Measurements from ENCODE around the gene ZNF490.

Gene ZNF490
- 6.2 to 12.4 (median 11.2) reads per million in 3 donors for total RNA-seq

GRCh38 chr19:12610540-12611360, at the start of gene ZNF490, which contains the start of gene ZNF791:
ZNF490 (minus strand) TSS chr19:12610813; CDS start chr19:12610680, 133 bp downstream.
ZNF791 (plus strand) TSS chr19:12610920; CDS start chr19:12611080, 160 bp downstream.
- peak; percentile 91 to 95 (median 93) for DNase-seq
- Histone ChIP-seq H3K36me3 (ENCODE audit: control insufficient read depth, insufficient read depth, low read length) (no peaks in the 10 kb centered on the region), H3K4me3 (ENCODE audit: insufficient read depth, low read depth, low read length, poor library complexity, severe bottlenecking) (peak within 1 kb of the TSS; percentile 76), H3K4me1 (ENCODE audit: control insufficient read depth, insufficient read depth, low read length, poor library complexity, severe bottlenecking) (peaks cover 25% of the 10 kb centered on the region), H3K9me3 (ENCODE audit: control insufficient read depth, low read length) (no peaks in the 10 kb centered on the region), H3K27me3 (replicated peaks; ENCODE audit: control insufficient read depth, insufficient read depth, low read length, poor library complexity, severe bottlenecking) (no peaks in the 10 kb centered on the region), H3K27ac (ENCODE audit: insufficient read depth, low read length, poor library complexity, severe bottlenecking) (peak within 1 kb of the TSS; percentile 87)

DNA sequence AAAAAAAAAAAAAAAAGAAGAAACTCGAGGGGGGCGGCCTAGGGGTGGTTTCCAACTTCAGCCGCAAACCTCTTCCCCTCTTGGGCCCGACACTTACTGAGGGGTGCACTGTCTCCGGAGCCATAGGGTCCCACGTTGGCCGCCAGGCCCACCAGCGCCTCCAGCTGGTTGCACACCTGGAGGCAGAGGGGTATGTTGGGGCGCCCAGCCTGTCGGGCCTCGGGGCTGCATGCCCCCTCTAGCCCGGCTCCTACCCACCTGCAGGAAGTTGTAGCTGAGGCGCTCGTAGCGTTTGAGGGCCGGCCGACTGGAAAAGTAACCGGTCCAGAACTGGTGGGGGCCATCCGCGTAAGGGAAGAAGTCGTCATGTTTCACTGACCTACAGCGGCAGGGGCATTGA, 47.4 kb upstream of the ZNF490 start:
- H3K36me3 ChIP-seq (ENCODE audit: control insufficient read depth, insufficient read depth, low read length), result peaks cover 60% of the 10 kb centered on the region

DNA sequence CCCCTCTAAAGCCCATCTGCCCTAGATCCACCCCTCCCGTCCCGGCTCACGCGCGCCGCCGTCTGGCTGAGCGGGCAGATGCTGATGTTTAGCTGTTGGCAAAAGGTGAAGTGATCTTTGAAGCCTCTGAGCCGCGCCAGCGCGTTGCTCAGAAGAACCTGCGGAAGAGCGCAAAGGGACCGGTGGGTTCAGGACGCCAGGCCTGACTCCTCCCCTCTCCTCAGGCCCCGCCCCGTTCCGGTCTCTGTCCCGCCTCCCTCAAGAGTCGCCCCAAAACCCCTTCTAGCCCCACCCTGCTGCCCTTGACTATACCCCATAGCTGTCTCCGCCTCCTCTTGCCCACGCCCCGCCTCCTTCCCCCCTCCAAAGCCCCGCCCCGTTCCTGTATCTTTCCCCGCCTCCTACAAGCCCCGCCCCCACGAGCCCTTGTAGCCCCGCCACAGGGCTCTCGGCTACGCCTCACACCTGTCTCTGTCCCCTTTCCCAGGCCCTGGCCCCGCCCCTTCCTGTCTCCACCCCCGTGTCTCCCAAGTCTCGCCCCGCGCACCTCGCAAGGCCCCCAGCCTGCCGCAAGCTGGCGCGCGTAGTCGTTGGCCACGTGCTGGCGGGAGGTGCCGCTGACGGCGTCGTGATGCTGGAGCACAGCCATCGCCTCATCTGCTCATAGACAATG, 46.4 kb upstream of the ZNF490 start:
- H3K27ac ChIP-seq (ENCODE audit: insufficient read depth, low read length, poor library complexity, severe bottlenecking), result no peak overlapping the region
- H3K27me3 ChIP-seq (replicated peaks; ENCODE audit: control insufficient read depth, insufficient read depth, low read length, poor library complexity, severe bottlenecking), result no peaks in the 10 kb centered on the region
- no peaks in the 10 kb centered on the region for H3K4me1 ChIP-seq (ENCODE audit: control insufficient read depth, insufficient read depth, low read length, poor library complexity, severe bottlenecking)
- H3K4me3 ChIP-seq (ENCODE audit: insufficient read depth, low read depth, low read length, poor library complexity, severe bottlenecking), result no peak overlapping the region
- no peak for DNase-seq
- peaks cover 58% of the 10 kb centered on the region for H3K36me3 ChIP-seq (ENCODE audit: control insufficient read depth, insufficient read depth, low read length)
- no peaks in the 10 kb centered on the region for H3K9me3 ChIP-seq (ENCODE audit: control insufficient read depth, low read length)

More for the DNA sequence above, 47.4 kb upstream of the ZNF490 start:
- Histone ChIP-seq H3K4me1 (ENCODE audit: control insufficient read depth, insufficient read depth, low read length, poor library complexity, severe bottlenecking) (no peaks in the 10 kb centered on the region), H3K4me3 (ENCODE audit: insufficient read depth, low read depth, low read length, poor library complexity, severe bottlenecking) (no peak overlapping the region), H3K27ac (ENCODE audit: insufficient read depth, low read length, poor library complexity, severe bottlenecking) (no peak overlapping the region), H3K9me3 (ENCODE audit: control insufficient read depth, low read length) (no peaks in the 10 kb centered on the region), H3K27me3 (replicated peaks; ENCODE audit: control insufficient read depth, insufficient read depth, low read length, poor library complexity, severe bottlenecking) (no peaks in the 10 kb centered on the region)
- DNase-seq, result no peak

GRCh38 chr19:12655546-12655945, 44.9 kb upstream of the ZNF490 start:
- DNase-seq, result no peak
- Histone ChIP-seq H3K9me3 (ENCODE audit: control insufficient read depth, low read length) (no peaks in the 10 kb centered on the region), H3K4me1 (ENCODE audit: control insufficient read depth, insufficient read depth, low read length, poor library complexity, severe bottlenecking) (no peaks in the 10 kb centered on the region), H3K27me3 (replicated peaks; ENCODE audit: control insufficient read depth, insufficient read depth, low read length, poor library complexity, severe bottlenecking) (no peaks in the 10 kb centered on the region), H3K36me3 (ENCODE audit: control insufficient read depth, insufficient read depth, low read length) (peaks cover 48% of the 10 kb centered on the region), H3K27ac (ENCODE audit: insufficient read depth, low read length, poor library complexity, severe bottlenecking) (no peak overlapping the region), H3K4me3 (ENCODE audit: insufficient read depth, low read depth, low read length, poor library complexity, severe bottlenecking) (no peak overlapping the region)

- H3K27ac ChIP-seq (ENCODE audit: insufficient read depth, low read length, poor library complexity, severe bottlenecking), result no peak overlapping the region
Observed at GRCh38 chr19:12652219-12652618, 41.6 kb upstream of the ZNF490 start.

GRCh38 chr19:12649941-12650340, 39.3 kb upstream of the ZNF490 start:
- Histone ChIP-seq H3K27me3 (replicated peaks; ENCODE audit: control insufficient read depth, insufficient read depth, low read length, poor library complexity, severe bottlenecking) (no peaks in the 10 kb centered on the region), H3K4me3 (ENCODE audit: insufficient read depth, low read depth, low read length, poor library complexity, severe bottlenecking) (no peak overlapping the region), H3K36me3 (ENCODE audit: control insufficient read depth, insufficient read depth, low read length) (peaks cover 13% of the 10 kb centered on the region), H3K4me1 (ENCODE audit: control insufficient read depth, insufficient read depth, low read length, poor library complexity, severe bottlenecking) (no peaks in the 10 kb centered on the region), H3K9me3 (ENCODE audit: control insufficient read depth, low read length) (no peaks in the 10 kb centered on the region), H3K27ac (ENCODE audit: insufficient read depth, low read length, poor library complexity, severe bottlenecking) (no peak overlapping the region)
- DNase-seq, result no peak

More at GRCh38 chr19:12652219-12652618, 41.6 kb upstream of the ZNF490 start:
- Histone ChIP-seq H3K9me3 (ENCODE audit: control insufficient read depth, low read length) (no peaks in the 10 kb centered on the region), H3K27me3 (replicated peaks; ENCODE audit: control insufficient read depth, insufficient read depth, low read length, poor library complexity, severe bottlenecking) (no peaks in the 10 kb centered on the region), H3K4me3 (ENCODE audit: insufficient read depth, low read depth, low read length, poor library complexity, severe bottlenecking) (no peak overlapping the region), H3K36me3 (ENCODE audit: control insufficient read depth, insufficient read depth, low read length) (peaks cover 36% of the 10 kb centered on the region), H3K4me1 (ENCODE audit: control insufficient read depth, insufficient read depth, low read length, poor library complexity, severe bottlenecking) (no peaks in the 10 kb centered on the region)
- no peak for DNase-seq

DNA sequence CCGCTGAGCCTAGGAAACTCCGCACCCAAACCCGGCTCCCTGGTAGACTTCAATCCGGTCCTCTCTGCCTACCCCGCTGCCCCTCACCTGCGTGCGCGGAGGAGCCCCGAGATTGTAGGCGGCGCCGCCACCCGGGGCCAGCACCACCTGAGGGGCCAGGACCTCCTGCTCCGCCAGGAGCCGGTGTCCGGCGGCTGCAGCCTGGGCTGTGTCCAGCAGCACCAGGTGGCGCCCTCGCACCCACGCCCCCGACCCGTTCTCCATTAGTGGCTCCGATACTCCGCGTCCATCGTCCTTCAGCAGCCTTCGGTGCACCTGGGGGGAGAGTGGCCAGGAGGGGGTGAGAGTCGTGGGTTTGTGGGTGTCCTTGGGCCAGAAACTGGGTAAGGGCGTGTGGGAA, 37.5 kb upstream of the ZNF490 start:
- Histone ChIP-seq H3K4me3 (ENCODE audit: insufficient read depth, low read depth, low read length, poor library complexity, severe bottlenecking) (no peak overlapping the region), H3K27ac (ENCODE audit: insufficient read depth, low read length, poor library complexity, severe bottlenecking) (no peak overlapping the region), H3K9me3 (ENCODE audit: control insufficient read depth, low read length) (no peaks in the 10 kb centered on the region), H3K27me3 (replicated peaks; ENCODE audit: control insufficient read depth, insufficient read depth, low read length, poor library complexity, severe bottlenecking) (no peaks in the 10 kb centered on the region), H3K36me3 (ENCODE audit: control insufficient read depth, insufficient read depth, low read length) (peaks cover 6% of the 10 kb centered on the region), H3K4me1 (ENCODE audit: control insufficient read depth, insufficient read depth, low read length, poor library complexity, severe bottlenecking) (no peaks in the 10 kb centered on the region)
- no peak for DNase-seq

DNA sequence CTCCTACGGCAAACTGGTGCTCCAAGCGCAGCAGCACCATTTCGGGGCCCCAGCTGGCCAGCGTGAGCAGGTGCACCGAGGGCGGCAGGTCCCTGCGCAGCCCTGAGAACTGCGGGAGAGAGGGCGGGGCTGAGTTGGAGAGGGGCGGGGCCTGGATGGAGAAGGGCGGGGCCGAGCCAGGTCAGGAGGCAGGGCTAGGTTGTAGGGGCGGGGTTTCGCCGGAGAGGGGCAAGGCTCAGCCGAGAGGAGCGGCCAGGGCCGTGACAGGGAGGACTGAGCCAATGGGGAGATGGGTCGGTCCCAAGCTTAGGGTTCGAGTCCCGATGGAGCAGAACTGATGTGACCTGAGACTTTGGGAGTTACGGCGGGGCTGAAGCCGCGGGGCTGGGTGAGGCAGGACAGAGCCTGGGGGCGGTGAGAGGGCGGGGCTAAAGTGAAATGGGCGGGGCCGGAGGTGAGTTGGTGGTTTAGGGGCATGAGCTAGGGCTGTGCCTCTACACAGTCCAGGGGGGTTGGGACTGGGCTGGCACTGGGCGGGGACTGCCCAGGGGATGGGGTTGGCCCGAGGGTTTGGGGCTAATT, 37.0 kb upstream of the ZNF490 start:
- Histone ChIP-seq H3K9me3 (ENCODE audit: control insufficient read depth, low read length) (no peaks in the 10 kb centered on the region), H3K27me3 (replicated peaks; ENCODE audit: control insufficient read depth, insufficient read depth, low read length, poor library complexity, severe bottlenecking) (no peaks in the 10 kb centered on the region), H3K27ac (ENCODE audit: insufficient read depth, low read length, poor library complexity, severe bottlenecking) (no peak overlapping the region), H3K4me1 (ENCODE audit: control insufficient read depth, insufficient read depth, low read length, poor library complexity, severe bottlenecking) (no peaks in the 10 kb centered on the region), H3K36me3 (ENCODE audit: control insufficient read depth, insufficient read depth, low read length) (peaks cover 6% of the 10 kb centered on the region), H3K4me3 (ENCODE audit: insufficient read depth, low read depth, low read length, poor library complexity, severe bottlenecking) (no peak overlapping the region)
- no peak for DNase-seq

- H3K27me3 ChIP-seq (replicated peaks; ENCODE audit: control insufficient read depth, insufficient read depth, low read length, poor library complexity, severe bottlenecking), result no peaks in the 10 kb centered on the region
- H3K4me1 ChIP-seq (ENCODE audit: control insufficient read depth, insufficient read depth, low read length, poor library complexity, severe bottlenecking), result no peaks in the 10 kb centered on the region
- no peaks in the 10 kb centered on the region for H3K9me3 ChIP-seq (ENCODE audit: control insufficient read depth, low read length)
- H3K27ac ChIP-seq (ENCODE audit: insufficient read depth, low read length, poor library complexity, severe bottlenecking), result no peak overlapping the region
- H3K36me3 ChIP-seq (ENCODE audit: control insufficient read depth, insufficient read depth, low read length), result peaks cover 3% of the 10 kb centered on the region
- no peak for DNase-seq
- H3K4me3 ChIP-seq (ENCODE audit: insufficient read depth, low read depth, low read length, poor library complexity, severe bottlenecking), result no peak overlapping the region
Observed at GRCh38 chr19:12647047-12647446, 36.4 kb upstream of the ZNF490 start.

DNA sequence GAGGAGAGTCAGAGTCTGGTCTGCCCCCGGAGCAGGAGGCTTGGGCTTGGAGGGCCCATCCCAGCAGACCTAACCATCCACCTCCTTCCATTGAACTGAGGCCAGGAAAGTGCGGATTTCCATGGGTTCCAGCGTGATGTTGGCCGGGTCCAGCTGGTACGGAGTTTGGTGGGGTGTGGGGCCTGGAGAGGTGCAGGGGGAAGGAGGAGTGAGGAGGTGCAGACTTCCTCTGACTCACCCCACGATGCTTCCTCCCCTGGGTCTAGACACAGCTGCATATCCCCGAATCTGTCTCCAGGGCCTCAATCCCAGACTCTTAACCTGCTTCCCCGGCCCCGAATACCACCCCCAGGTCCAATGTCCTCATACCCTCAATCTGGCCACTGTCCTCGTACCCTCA, 35.9 kb upstream of the ZNF490 start:
- Histone ChIP-seq H3K4me1 (ENCODE audit: control insufficient read depth, insufficient read depth, low read length, poor library complexity, severe bottlenecking) (no peaks in the 10 kb centered on the region), H3K27me3 (replicated peaks; ENCODE audit: control insufficient read depth, insufficient read depth, low read length, poor library complexity, severe bottlenecking) (no peaks in the 10 kb centered on the region), H3K36me3 (ENCODE audit: control insufficient read depth, insufficient read depth, low read length) (peaks cover 3% of the 10 kb centered on the region), H3K27ac (ENCODE audit: insufficient read depth, low read length, poor library complexity, severe bottlenecking) (no peak overlapping the region), H3K4me3 (ENCODE audit: insufficient read depth, low read depth, low read length, poor library complexity, severe bottlenecking) (no peak overlapping the region), H3K9me3 (ENCODE audit: control insufficient read depth, low read length) (no peaks in the 10 kb centered on the region)
- no peak for DNase-seq

Measured in effector memory CD4-positive, alpha-beta T cell (primary cell).